Measurements from ENCODE around the gene MRPL40. TPM values are rescaled to one million over a fixed set of nuclear protein-coding genes. Genes with fewer than 3 reads are reported as not detected.

The MRPL40 gene
- total and polyA plus RNA-seq, 2 of the 13 experiments (the other 11 are each of a cell fraction or from before 2014, with no cell fraction given) = 42.7 to 79.7 TPM

DNA sequence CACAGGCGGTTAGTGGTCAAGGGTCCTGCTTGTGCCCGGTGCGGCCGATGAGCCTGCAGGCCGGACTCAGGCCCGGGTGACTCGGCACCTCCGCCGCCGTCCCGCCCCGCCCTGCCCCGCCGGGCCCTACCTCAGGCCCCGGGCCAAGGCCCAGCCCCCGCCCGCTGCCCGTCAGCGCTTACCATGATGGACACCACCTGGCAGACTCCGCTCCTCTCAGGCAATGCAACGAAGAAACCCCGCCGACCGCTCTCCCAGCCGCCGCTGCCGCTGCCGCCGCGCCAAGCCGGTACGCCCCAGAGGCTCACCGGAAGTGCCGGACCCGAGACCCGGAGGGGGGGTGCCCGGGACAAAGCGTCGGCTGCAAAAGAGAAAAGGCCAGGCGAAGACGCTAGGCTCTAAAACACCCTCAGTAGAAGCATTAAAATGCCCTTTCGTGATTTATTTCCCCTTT is 46.6 kb downstream of the MRPL40 start, which contains the start of gene UFD1 (continued):
- TF ChIP-seq, protein P1, sequence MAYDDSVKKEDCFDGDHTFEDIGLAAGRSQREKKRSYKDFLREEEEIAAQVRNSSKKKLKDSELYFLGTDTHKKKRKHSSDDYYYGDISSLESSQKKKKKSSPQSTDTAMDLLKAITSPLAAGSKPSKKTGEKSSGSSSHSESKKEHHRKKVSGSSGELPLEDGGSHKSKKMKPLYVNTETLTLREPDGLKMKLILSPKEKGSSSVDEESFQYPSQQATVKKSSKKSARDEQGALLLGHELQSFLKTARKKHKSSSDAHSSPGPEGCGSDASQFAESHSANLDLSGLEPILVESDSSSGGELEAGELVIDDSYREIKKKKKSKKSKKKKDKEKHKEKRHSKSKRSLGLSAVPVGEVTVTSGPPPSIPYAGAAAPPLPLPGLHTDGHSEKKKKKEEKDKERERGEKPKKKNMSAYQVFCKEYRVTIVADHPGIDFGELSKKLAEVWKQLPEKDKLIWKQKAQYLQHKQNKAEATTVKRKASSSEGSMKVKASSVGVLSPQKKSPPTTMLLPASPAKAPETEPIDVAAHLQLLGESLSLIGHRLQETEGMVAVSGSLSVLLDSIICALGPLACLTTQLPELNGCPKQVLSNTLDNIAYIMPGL (CRISPR knock-in tag; IDR thresholded peaks at IDR 0.05; ENCODE audit: borderline replicate concordance in 1 of 2, low read depth in 1 of 2) = 0 out of 4 replicates have a peak, but pooled peaks have one; percentile 56 to 64
- TF ChIP-seq POLR2G (IDR thresholded peaks at IDR 0.05; ENCODE audit: low read depth, low read length) (peak; percentile 69), ASH2L (IDR thresholded peaks at IDR 0.05; ENCODE audit: insufficient read length, low read depth, low read length) (peak; percentile 76), ZFY (CRISPR knock-in tag; IDR thresholded peaks at IDR 0.05) (peak; percentile 82), TSC22D2 (CRISPR knock-in tag; IDR thresholded peaks at IDR 0.05; ENCODE audit: borderline replicate concordance) (no peak), HOXA7 (CRISPR knock-in tag; IDR thresholded peaks at IDR 0.05) (no peak), KLF6 (CRISPR knock-in tag; IDR thresholded peaks at IDR 0.05) (0 out of 2 replicates have a peak, but pooled peaks have one; percentile 26), ZFX (CRISPR knock-in tag; IDR thresholded peaks at IDR 0.05; ENCODE audit: low read depth) (peak; percentile 51), ZNF788 (CRISPR knock-in tag; IDR thresholded peaks at IDR 0.05; ENCODE audit: borderline replicate concordance) (0 out of 2 replicates have a peak, but pooled peaks have one; percentile 28), ZNF766 (CRISPR knock-in tag; IDR thresholded peaks at IDR 0.05; ENCODE audit: borderline replicate concordance) (no peak), MAFF (IDR thresholded peaks at IDR 0.05; ENCODE audit: low read depth, low read length) (no peak), ZNF12 (CRISPR knock-in tag; IDR thresholded peaks at IDR 0.05) (peak; percentile 45; the same call in 1 of the 2 replicates), ZEB1 (IDR thresholded peaks at IDR 0.05; ENCODE audit: insufficient replicate concordance, low read depth) (peak; percentile 68), TGIF2 (CRISPR knock-in tag; IDR thresholded peaks at IDR 0.05) (0 out of 2 replicates have a peak, but pooled peaks have one; percentile 10), KDM3A (CRISPR knock-in tag; IDR thresholded peaks at IDR 0.05; ENCODE audit: low read depth) (no peak), MATR3 (CRISPR knock-in tag; IDR thresholded peaks at IDR 0.05) (no peak)
- TF ChIP-seq, protein P2, sequence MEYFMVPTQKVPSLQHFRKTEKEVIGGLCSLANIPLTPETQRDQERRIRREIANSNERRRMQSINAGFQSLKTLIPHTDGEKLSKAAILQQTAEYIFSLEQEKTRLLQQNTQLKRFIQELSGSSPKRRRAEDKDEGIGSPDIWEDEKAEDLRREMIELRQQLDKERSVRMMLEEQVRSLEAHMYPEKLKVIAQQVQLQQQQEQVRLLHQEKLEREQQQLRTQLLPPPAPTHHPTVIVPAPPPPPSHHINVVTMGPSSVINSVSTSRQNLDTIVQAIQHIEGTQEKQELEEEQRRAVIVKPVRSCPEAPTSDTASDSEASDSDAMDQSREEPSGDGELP (IDR thresholded peaks at IDR 0.05; ENCODE audit: borderline replicate concordance, low read depth) = no peak
- TF ChIP-seq, protein P3, sequence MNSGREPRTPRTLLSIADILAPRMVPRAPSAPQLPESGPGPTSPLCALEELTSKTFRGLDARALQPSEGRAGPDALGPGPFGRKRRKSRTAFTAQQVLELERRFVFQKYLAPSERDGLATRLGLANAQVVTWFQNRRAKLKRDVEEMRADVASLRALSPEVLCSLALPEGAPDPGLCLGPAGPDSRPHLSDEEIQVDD (CRISPR knock-in tag; IDR thresholded peaks at IDR 0.05; ENCODE audit: borderline replicate concordance) = no peak
- TF ChIP-seq, protein P4, sequence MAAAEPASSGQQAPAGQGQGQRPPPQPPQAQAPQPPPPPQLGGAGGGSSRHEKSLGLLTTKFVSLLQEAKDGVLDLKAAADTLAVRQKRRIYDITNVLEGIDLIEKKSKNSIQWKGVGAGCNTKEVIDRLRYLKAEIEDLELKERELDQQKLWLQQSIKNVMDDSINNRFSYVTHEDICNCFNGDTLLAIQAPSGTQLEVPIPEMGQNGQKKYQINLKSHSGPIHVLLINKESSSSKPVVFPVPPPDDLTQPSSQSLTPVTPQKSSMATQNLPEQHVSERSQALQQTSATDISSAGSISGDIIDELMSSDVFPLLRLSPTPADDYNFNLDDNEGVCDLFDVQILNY (CRISPR knock-in tag; conservative IDR thresholded peaks at IDR 0.05) = 0 out of 2 replicates have a peak, but pooled peaks have one; percentile 23
- TF ChIP-seq, protein P5, sequence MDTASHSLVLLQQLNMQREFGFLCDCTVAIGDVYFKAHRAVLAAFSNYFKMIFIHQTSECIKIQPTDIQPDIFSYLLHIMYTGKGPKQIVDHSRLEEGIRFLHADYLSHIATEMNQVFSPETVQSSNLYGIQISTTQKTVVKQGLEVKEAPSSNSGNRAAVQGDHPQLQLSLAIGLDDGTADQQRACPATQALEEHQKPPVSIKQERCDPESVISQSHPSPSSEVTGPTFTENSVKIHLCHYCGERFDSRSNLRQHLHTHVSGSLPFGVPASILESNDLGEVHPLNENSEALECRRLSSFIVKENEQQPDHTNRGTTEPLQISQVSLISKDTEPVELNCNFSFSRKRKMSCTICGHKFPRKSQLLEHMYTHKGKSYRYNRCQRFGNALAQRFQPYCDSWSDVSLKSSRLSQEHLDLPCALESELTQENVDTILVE (CRISPR knock-in tag; IDR thresholded peaks at IDR 0.05) = 0 out of 2 replicates have a peak, but pooled peaks have one; percentile 21
- TF ChIP-seq, protein P6, sequence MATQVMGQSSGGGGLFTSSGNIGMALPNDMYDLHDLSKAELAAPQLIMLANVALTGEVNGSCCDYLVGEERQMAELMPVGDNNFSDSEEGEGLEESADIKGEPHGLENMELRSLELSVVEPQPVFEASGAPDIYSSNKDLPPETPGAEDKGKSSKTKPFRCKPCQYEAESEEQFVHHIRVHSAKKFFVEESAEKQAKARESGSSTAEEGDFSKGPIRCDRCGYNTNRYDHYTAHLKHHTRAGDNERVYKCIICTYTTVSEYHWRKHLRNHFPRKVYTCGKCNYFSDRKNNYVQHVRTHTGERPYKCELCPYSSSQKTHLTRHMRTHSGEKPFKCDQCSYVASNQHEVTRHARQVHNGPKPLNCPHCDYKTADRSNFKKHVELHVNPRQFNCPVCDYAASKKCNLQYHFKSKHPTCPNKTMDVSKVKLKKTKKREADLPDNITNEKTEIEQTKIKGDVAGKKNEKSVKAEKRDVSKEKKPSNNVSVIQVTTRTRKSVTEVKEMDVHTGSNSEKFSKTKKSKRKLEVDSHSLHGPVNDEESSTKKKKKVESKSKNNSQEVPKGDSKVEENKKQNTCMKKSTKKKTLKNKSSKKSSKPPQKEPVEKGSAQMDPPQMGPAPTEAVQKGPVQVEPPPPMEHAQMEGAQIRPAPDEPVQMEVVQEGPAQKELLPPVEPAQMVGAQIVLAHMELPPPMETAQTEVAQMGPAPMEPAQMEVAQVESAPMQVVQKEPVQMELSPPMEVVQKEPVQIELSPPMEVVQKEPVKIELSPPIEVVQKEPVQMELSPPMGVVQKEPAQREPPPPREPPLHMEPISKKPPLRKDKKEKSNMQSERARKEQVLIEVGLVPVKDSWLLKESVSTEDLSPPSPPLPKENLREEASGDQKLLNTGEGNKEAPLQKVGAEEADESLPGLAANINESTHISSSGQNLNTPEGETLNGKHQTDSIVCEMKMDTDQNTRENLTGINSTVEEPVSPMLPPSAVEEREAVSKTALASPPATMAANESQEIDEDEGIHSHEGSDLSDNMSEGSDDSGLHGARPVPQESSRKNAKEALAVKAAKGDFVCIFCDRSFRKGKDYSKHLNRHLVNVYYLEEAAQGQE (IDR thresholded peaks at IDR 0.05; ENCODE audit: borderline replicate concordance in 1 of 2, low read depth in 1 of 2, low read length in 2 of 2) = 0 out of 4 replicates have a peak, but pooled peaks of 1 of the 2 experiments have one; percentile 6
